Fibroblast of the aortic adventitia (primary cell): ENCODE measurements around the gene DDC. TPM values are rescaled to one million over a fixed set of nuclear protein-coding genes. Genes with fewer than 3 reads are reported as not detected.
A peak's percentile ranks its signal among the peaks of the same experiment; 100 is the strongest.
"Not testable (repeated sequence)": the region's sequence is repeated elsewhere in the genome, so short reads cannot be mapped to it uniquely, and the experiment has no call there.

Source experiments
- DNase-seq: peaks from one replicate; pipeline ENCODE4 v3.0.0-alpha.2; 2010; ENCODE audit warnings: low read depth
- H3K4me3 ChIP-seq: 2 replicates; pipeline ENCODE4 v1.5.1; 2011; ENCODE audit warnings: low read depth, mild to moderate bottlenecking, control low read depth, low read length, moderate library complexity
- CTCF ChIP-seq: IDR thresholded peaks from 2 replicates; pipeline ENCODE4 v1.5.1; 2011; ENCODE audit warnings: mild to moderate bottlenecking, low read length, control low read depth, inconsistent platforms; ENCODE audit not compliant: insufficient read depth
- total RNA-seq: library from RNA; depleted of rRNA; stranded (reverse); fragments of >200 nt; gene quantifications from 2 replicates; pipeline ENCODE4 v1.2.3, GENCODE V29; 2012; ENCODE audit warnings: low replicate concordance

The DDC gene
- total RNA-seq, 1 donor = not detected

- H3K4me3 ChIP-seq = no peak overlapping the region
- no peak for DNase-seq
- no peak for TF ChIP-seq CTCF
These were observed 24.2 kb upstream of the DDC start for GRCh38 chr7:50589364-50589763.

GRCh38 chr7:50588937-50589336 lies 23.7 kb upstream of the DDC start:
- no peak for DNase-seq
- TF ChIP-seq CTCF = peak; percentile 37
- no peak overlapping the region for H3K4me3 ChIP-seq

GRCh38 chr7:50587737-50588136 lies 22.5 kb upstream of the DDC start:
- DNase-seq = no peak
- no peak overlapping the region for H3K4me3 ChIP-seq
- TF ChIP-seq CTCF = no peak

GRCh38 chr7:50584793-50585408 lies 19.7 kb upstream of the DDC start:
- H3K4me3 ChIP-seq = no peak overlapping the region
- no peak for TF ChIP-seq CTCF
- no peak for DNase-seq

GRCh38 chr7:50584386-50584785 lies 19.2 kb upstream of the DDC start:
- no peak for TF ChIP-seq CTCF
- DNase-seq = no peak
- H3K4me3 ChIP-seq = no peak overlapping the region

- H3K4me3 ChIP-seq, DNase-seq: not testable (repeated sequence)
These were observed 18.1 kb upstream of the DDC start for GRCh38 chr7:50583295-50583694.

GRCh38 chr7:50582271-50582670 lies 17.1 kb upstream of the DDC start:
- not testable (repeated sequence) for H3K4me3 ChIP-seq, DNase-seq

GRCh38 chr7:50580666-50581065 lies 15.5 kb upstream of the DDC start:
- not testable (repeated sequence) for DNase-seq

More at GRCh38 chr7:50580666-50581065, 15.5 kb upstream of the DDC start:
- H3K4me3 ChIP-seq = not testable (repeated sequence)
